Activated effector memory CD4-positive, alpha-beta T cell treated with anti-CD3 and anti-CD28 coated beads, Interleukin-2, amount 50 U/mL, for 16 hours (primary cell): Measurements from ENCODE around the gene SORL1.

Experiments
- DNase-seq: peaks from one replicate; pipeline ENCODE4 v3.0.0-alpha.2; 2020

SORL1 gene

GRCh38 chr11:121451178-121451985 is 732 bp upstream of the SORL1 start:
- DNase-seq: peak; percentile 78

- DNase-seq: peak; percentile 85
Observed at GRCh38 chr11:121452609-121453150, 566 bp downstream of the SORL1 start, which contains the start of gene SORL1-AS1. TSS of gene SORL1-AS1 (minus strand) at chr11:121452967.

GRCh38 chr11:121453589-121454299 is 1.6 kb downstream of the SORL1 start:
- DNase-seq: no peak

- DNase-seq: no peak
Observed at GRCh38 chr11:121455115-121455514, 3.0 kb downstream of the SORL1 start.

GRCh38 chr11:121456151-121456550 is 4.0 kb downstream of the SORL1 start:
- DNase-seq: no peak

- DNase-seq: no peak
Observed at GRCh38 chr11:121456816-121457431, 4.8 kb downstream of the SORL1 start.

GRCh38 chr11:121458551-121458950 is 6.4 kb downstream of the SORL1 start:
- DNase-seq: no peak

- peak; percentile 74 for DNase-seq
Observed at GRCh38 chr11:121459413-121460017, 7.4 kb downstream of the SORL1 start.

GRCh38 chr11:121460941-121461514 is 8.9 kb downstream of the SORL1 start:
- no peak for DNase-seq

GRCh38 chr11:121461843-121462242 is 9.7 kb downstream of the SORL1 start:
- DNase-seq: no peak

- no peak for DNase-seq
Observed at GRCh38 chr11:121463689-121464335, 11.7 kb downstream of the SORL1 start.

- DNase-seq: peak; percentile 92
Observed at GRCh38 chr11:121464352-121464946, 12.3 kb downstream of the SORL1 start.

GRCh38 chr11:121465709-121466062 is 13.6 kb downstream of the SORL1 start:
- no peak for DNase-seq

- DNase-seq: peak; percentile 79
Observed at GRCh38 chr11:121466063-121466794, 14.1 kb downstream of the SORL1 start.

GRCh38 chr11:121467471-121467870 is 15.4 kb downstream of the SORL1 start:
- no peak for DNase-seq

GRCh38 chr11:121467965-121468364 is 15.9 kb downstream of the SORL1 start:
- DNase-seq: peak; percentile 91

- DNase-seq: no peak
Observed at GRCh38 chr11:121469910-121470309, 17.8 kb downstream of the SORL1 start.

GRCh38 chr11:121471167-121471566 is 19.1 kb downstream of the SORL1 start:
- no peak for DNase-seq

- no peak for DNase-seq
Observed at GRCh38 chr11:121472312-121472711, 20.2 kb downstream of the SORL1 start.

GRCh38 chr11:121473064-121473777 is 21.1 kb downstream of the SORL1 start:
- DNase-seq: no peak
